B cell (primary cell): ENCODE data around the gene OBP2B.

Experiments used
- EZH2 ChIP-seq: IDR thresholded peaks from 2 replicates; pipeline ENCODE4 v1.6.1; 2012; ENCODE audit warnings: borderline replicate concordance, low read depth, mild to moderate bottlenecking, moderate library complexity, low read length; ENCODE audit not compliant: insufficient read depth, poor library complexity, severe bottlenecking
- TF ChIP-seq, protein P1 (sequence below): fragments of 200-600 bp; IDR thresholded peaks from one replicate; pipeline ENCODE4 v1.8.0; 2022; ENCODE audit warnings: antibody characterized with exemption, mild to moderate bottlenecking

DNA sequence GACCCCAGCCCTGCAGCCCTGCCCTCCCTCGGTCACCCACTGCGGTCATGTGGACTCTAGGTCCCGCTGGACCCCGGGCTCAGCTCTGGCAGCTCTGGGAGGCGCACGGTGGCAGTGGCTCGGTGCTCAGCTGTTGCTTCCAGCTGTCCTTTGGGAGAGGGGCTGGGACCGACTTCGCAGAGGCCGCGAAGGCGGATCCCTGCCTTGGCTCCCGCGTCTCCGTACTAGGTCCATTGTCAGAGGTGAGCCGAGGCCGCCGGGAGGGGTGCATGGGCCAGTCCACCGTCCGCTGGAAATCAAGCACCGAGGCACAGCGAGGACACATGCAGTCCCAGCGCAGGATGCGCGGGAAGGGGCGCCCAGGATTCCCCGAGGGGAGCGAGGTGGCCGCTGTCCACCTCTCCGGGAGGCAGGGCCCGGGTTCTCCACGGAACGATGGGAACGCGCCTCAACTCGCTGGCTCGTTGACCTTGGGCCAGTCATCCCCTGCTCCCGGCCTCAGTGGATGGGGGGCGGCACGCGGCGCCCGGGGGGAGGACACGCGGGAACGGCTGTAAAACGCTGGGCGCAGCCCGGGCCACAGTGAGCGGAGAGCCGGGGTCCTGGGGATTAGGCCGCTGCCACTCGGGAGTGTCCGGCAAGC lies 46.1 kb downstream of the OBP2B start:
- TF ChIP-seq, protein P1, sequence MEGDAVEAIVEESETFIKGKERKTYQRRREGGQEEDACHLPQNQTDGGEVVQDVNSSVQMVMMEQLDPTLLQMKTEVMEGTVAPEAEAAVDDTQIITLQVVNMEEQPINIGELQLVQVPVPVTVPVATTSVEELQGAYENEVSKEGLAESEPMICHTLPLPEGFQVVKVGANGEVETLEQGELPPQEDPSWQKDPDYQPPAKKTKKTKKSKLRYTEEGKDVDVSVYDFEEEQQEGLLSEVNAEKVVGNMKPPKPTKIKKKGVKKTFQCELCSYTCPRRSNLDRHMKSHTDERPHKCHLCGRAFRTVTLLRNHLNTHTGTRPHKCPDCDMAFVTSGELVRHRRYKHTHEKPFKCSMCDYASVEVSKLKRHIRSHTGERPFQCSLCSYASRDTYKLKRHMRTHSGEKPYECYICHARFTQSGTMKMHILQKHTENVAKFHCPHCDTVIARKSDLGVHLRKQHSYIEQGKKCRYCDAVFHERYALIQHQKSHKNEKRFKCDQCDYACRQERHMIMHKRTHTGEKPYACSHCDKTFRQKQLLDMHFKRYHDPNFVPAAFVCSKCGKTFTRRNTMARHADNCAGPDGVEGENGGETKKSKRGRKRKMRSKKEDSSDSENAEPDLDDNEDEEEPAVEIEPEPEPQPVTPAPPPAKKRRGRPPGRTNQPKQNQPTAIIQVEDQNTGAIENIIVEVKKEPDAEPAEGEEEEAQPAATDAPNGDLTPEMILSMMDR: no peak
- TF ChIP-seq EZH2: no peak
